Liver (tissue), 9 donors: ENCODE data around the gene ZNF580. TPM values are rescaled to one million over a fixed set of nuclear protein-coding genes. Genes with fewer than 3 reads are reported as not detected.

ENCODE experiments used
- DNase-seq: peaks from one replicate; pipeline ENCODE4 v3.0.0-alpha.2; 2017; ENCODE audit warnings: low spot score
- H3K27ac ChIP-seq, 2 donors: one replicate each; pipeline ENCODE4 v1.7.0; 2013; ENCODE audit warnings: inconsistent platforms in 2 of 2, low read length in 2 of 2, control low read depth in 1 of 2, low read depth in 1 of 2, mild to moderate bottlenecking in 1 of 2
- H3K27me3 ChIP-seq, 4 donors: one replicate each; pipeline versions ENCODE4 v1.6.1 to v1.7.0; 2013; ENCODE audit warnings: low read length in 3 of 4, inconsistent platforms in 1 of 4, mild to moderate bottlenecking in 1 of 4, moderate library complexity in 1 of 4; ENCODE audit not compliant: control insufficient read depth in 4 of 4, insufficient read depth in 4 of 4
- H3K36me3 ChIP-seq, 4 donors: one replicate each; pipeline versions ENCODE4 v1.6.1 to v1.7.0; 2013; ENCODE audit warnings: low read length in 3 of 4, mild to moderate bottlenecking in 3 of 4, low read depth in 1 of 4, moderate library complexity in 1 of 4; ENCODE audit not compliant: control insufficient read depth in 4 of 4, insufficient read depth in 3 of 4
- H3K4me1 ChIP-seq, 4 donors: one replicate each; pipeline versions ENCODE4 v1.6.1 to v1.7.0; 2013; ENCODE audit warnings: low read length in 3 of 4, mild to moderate bottlenecking in 3 of 4, moderate library complexity in 1 of 4; ENCODE audit not compliant: control insufficient read depth in 4 of 4, insufficient read depth in 4 of 4
- H3K4me3 ChIP-seq, 3 donors: one replicate each; pipeline versions ENCODE4 v1.6.1 to v1.7.0; 2013; ENCODE audit warnings: low read length in 3 of 3, control low read depth in 1 of 3, low read depth in 1 of 3, mild to moderate bottlenecking in 1 of 3
- H3K9ac ChIP-seq, 2 donors: one replicate each; pipeline ENCODE4 v1.7.0; 2013; ENCODE audit warnings: low read length in 2 of 2, mild to moderate bottlenecking in 2 of 2, moderate library complexity in 2 of 2, control low read depth in 1 of 2, low read depth in 1 of 2
- H3K9me3 ChIP-seq, 4 donors: one replicate each; pipeline versions ENCODE4 v1.6.1 to v1.7.0; 2013; ENCODE audit warnings: low read length in 3 of 4; ENCODE audit not compliant: control insufficient read depth in 4 of 4
- CTCF ChIP-seq: fragments of 150-350 bp; IDR thresholded peaks from 2 replicates; pipeline ENCODE4 v1.5.1; 2017; ENCODE audit warnings: improper control_type of control experiment, low read depth, low read length; ENCODE audit not compliant: missing input control
- EGR1 ChIP-seq, 2 donors: IDR thresholded peaks; 2 replicates each; pipeline ENCODE4 v1.6.1; 2016 to 2018; ENCODE audit warnings: antibody characterized with exemption in 2 of 2, low read depth in 2 of 2
- FOXA1 ChIP-seq: IDR thresholded peaks from 2 replicates; pipeline ENCODE4 v1.6.1; 2016; ENCODE audit warnings: antibody characterized with exemption
- FOXA2 ChIP-seq: IDR thresholded peaks from 2 replicates; pipeline ENCODE4 v1.6.1; 2016; ENCODE audit warnings: antibody characterized with exemption
- GABPA ChIP-seq, 2 donors: IDR thresholded peaks in 1 of 2; conservative IDR thresholded peaks in 1 of 2; 2 replicates each; pipeline ENCODE4 v1.6.1; 2016; ENCODE audit warnings: antibody characterized with exemption in 2 of 2, mild to moderate bottlenecking in 1 of 2, moderate library complexity in 1 of 2
- HNF4A ChIP-seq, 2 donors: conservative IDR thresholded peaks; 2 replicates each; pipeline ENCODE4 v1.6.1; 2016; ENCODE audit warnings: antibody characterized with exemption in 2 of 2, mild to moderate bottlenecking in 2 of 2
- HNF4G ChIP-seq: IDR thresholded peaks from 2 replicates; pipeline ENCODE4 v1.6.1; 2016; ENCODE audit warnings: antibody characterized with exemption
- JUND ChIP-seq, 2 donors: IDR thresholded peaks; 2 replicates each; pipeline ENCODE4 v1.6.1; 2016; ENCODE audit warnings: antibody characterized with exemption in 2 of 2
- NR2F2 ChIP-seq: IDR thresholded peaks from 2 replicates; pipeline ENCODE4 v1.6.1; 2016; ENCODE audit warnings: antibody characterized with exemption
- RXRA ChIP-seq, 2 donors: IDR thresholded peaks; 2 replicates each; pipeline ENCODE4 v1.6.1; 2017 to 2018; ENCODE audit warnings: antibody characterized with exemption in 2 of 2, mild to moderate bottlenecking in 1 of 2
- SP1 ChIP-seq: IDR thresholded peaks from 2 replicates; pipeline ENCODE4 v1.6.1; 2018; ENCODE audit warnings: antibody characterized with exemption, mild to moderate bottlenecking
- TAF1 ChIP-seq: conservative IDR thresholded peaks from 2 replicates; pipeline ENCODE4 v1.6.1; 2016; ENCODE audit warnings: antibody characterized with exemption, mild to moderate bottlenecking
- ZBTB33 ChIP-seq: IDR thresholded peaks from 2 replicates; pipeline ENCODE4 v1.6.1; 2016; ENCODE audit warnings: antibody characterized with exemption
- WGBS: extraction: QIAGEN DNeasy Blood & Tissue Kit; methylation state at CpG from one replicate; pipeline ENCODE4 v1.1.7; 2013; 5-methylcytosine and 5-hydroxymethylcytosine counted together
- polyA plus RNA-seq, 2 donors: library from polyadenylated mRNA; stranded (reverse) in 1 of 2; unstranded in 1 of 2; fragments of 200-250 nt in 1 of 2; fragments of >200 nt in 1 of 2; fragmentation: Nextera tagmentation in 1 of 2; extraction: Ambion mirVana in 1 of 2; gene quantifications; one replicate each; pipeline versions ENCODE4 v1.2.1 to v1.2.3, GENCODE V29; 2013 to 2015
- total RNA-seq, 2 donors: library from RNA; depleted of rRNA; stranded (reverse); fragments of >200 nt; gene quantifications; one replicate each; pipeline ENCODE4 v1.2.3, GENCODE V29; 2014
- TF ChIP-seq, protein P1 (sequence below): IDR thresholded peaks from 2 replicates; pipeline ENCODE4 v1.6.1; 2016; ENCODE audit warnings: antibody characterized with exemption
- TF ChIP-seq, protein P2 (sequence below): IDR thresholded peaks from 2 replicates; pipeline ENCODE4 v1.6.1; 2016; ENCODE audit warnings: antibody characterized with exemption
- TF ChIP-seq, protein P3 (sequence below): IDR thresholded peaks from 2 replicates; pipeline ENCODE4 v1.6.1; 2016; ENCODE audit warnings: antibody characterized with exemption, mild to moderate bottlenecking
- donor health status: healthy.
- donor health status: healthy.
- donor health status: healthy.
- donor health status: healthy.
- donor health status: healthy.

The ZNF580 gene
- total and polyA plus RNA-seq, 4 donors: 2.6 to 5.2 (median 5.1) TPM

DNA sequence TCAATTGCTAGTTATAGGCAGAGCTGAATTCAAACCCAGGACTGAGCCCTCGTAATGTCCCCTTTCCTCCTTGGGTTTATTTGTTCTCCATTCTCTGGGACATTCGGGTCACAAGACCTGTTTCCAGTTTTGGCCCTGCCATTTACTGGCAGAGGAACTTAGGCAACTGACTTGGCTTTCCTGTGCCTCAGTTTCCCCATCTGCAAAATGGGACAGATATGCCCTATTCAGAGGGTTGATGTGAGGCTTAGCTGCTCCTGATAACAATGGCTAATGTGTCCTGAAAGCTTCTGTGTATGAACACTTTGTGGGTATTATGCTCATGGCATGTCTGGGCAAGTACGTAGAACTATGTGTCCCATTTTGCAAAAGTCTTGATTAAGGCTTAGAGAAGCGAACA lies 39.7 kb upstream of the ZNF580 start:
- Histone ChIP-seq H3K9ac (peak overlapping the region in 1 of 2 donors; percentile 51), H3K9me3 (no peaks in the 10 kb centered on the region), H3K27ac (peak overlapping the region; percentile 62 to 96), H3K4me1 (peaks cover 1 to 18% (median 16%) of the 10 kb centered on the region in 4 donors), H3K4me3 (peak overlapping the region; percentile 49 to 85 (median 65)), H3K27me3 (no peaks in the 10 kb centered on the region), H3K36me3 (peaks cover 0 to 4% (median 3%) of the 10 kb centered on the region in 4 donors)
- TF ChIP-seq, protein P1, sequence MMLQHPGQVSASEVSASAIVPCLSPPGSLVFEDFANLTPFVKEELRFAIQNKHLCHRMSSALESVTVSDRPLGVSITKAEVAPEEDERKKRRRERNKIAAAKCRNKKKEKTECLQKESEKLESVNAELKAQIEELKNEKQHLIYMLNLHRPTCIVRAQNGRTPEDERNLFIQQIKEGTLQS: no peak
- TF ChIP-seq NR2F2 (no peak), TAF1 (no peak), HNF4G (no peak), EGR1 (IDR thresholded peaks at IDR 0.05; ENCODE audit: low read depth in 2 of 2) (no peak), SP1 (no peak)
- TF ChIP-seq, protein P2, sequence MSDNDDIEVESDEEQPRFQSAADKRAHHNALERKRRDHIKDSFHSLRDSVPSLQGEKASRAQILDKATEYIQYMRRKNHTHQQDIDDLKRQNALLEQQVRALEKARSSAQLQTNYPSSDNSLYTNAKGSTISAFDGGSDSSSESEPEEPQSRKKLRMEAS: no peak
- no peak for DNase-seq
- WGBS: 70% methylated on average over 4 of the region's 4 CpGs

GRCh38 chr19:55602104-55603001 lies 38.4 kb upstream of the ZNF580 start:
- Histone ChIP-seq H3K36me3 (peaks cover 0 to 1% (median 0%) of the 10 kb centered on the region in 4 donors), H3K9ac (no peak overlapping the region), H3K4me1 (peaks cover 1 to 28% (median 26%) of the 10 kb centered on the region in 4 donors), H3K9me3 (no peaks in the 10 kb centered on the region), H3K27me3 (no peaks in the 10 kb centered on the region), H3K27ac (no peak overlapping the region), H3K4me3 (no peak overlapping the region)
- WGBS: 96% methylated on average over 60 of the region's 60 CpGs
- no peak for DNase-seq
- no peak for TF ChIP-seq SP1
- TF ChIP-seq TAF1: no peak
- TF ChIP-seq ZBTB33: no peak
- no peak for TF ChIP-seq HNF4A (conservative IDR thresholded peaks at IDR 0.05)
- no peak for TF ChIP-seq JUND (IDR thresholded peaks at IDR 0.05)
- no peak for TF ChIP-seq FOXA2
- no peak for TF ChIP-seq EGR1 (IDR thresholded peaks at IDR 0.05; ENCODE audit: low read depth in 2 of 2)
- TF ChIP-seq, protein P3, sequence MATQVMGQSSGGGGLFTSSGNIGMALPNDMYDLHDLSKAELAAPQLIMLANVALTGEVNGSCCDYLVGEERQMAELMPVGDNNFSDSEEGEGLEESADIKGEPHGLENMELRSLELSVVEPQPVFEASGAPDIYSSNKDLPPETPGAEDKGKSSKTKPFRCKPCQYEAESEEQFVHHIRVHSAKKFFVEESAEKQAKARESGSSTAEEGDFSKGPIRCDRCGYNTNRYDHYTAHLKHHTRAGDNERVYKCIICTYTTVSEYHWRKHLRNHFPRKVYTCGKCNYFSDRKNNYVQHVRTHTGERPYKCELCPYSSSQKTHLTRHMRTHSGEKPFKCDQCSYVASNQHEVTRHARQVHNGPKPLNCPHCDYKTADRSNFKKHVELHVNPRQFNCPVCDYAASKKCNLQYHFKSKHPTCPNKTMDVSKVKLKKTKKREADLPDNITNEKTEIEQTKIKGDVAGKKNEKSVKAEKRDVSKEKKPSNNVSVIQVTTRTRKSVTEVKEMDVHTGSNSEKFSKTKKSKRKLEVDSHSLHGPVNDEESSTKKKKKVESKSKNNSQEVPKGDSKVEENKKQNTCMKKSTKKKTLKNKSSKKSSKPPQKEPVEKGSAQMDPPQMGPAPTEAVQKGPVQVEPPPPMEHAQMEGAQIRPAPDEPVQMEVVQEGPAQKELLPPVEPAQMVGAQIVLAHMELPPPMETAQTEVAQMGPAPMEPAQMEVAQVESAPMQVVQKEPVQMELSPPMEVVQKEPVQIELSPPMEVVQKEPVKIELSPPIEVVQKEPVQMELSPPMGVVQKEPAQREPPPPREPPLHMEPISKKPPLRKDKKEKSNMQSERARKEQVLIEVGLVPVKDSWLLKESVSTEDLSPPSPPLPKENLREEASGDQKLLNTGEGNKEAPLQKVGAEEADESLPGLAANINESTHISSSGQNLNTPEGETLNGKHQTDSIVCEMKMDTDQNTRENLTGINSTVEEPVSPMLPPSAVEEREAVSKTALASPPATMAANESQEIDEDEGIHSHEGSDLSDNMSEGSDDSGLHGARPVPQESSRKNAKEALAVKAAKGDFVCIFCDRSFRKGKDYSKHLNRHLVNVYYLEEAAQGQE: no peak
- no peak for TF ChIP-seq GABPA (IDR thresholded peaks at IDR 0.05 in 1 of 2, conservative IDR thresholded peaks at IDR 0.05 in 1 of 2)
- no peak for TF ChIP-seq FOXA1
- no peak for TF ChIP-seq RXRA (IDR thresholded peaks at IDR 0.05)
- no peak for TF ChIP-seq HNF4G
- no peak for TF ChIP-seq CTCF
